Endothelial cell (in vitro differentiated cells): Measurements from ENCODE around the gene WSCD2. TPM values are rescaled to one million over a fixed set of nuclear protein-coding genes. Genes with fewer than 3 reads are reported as not detected.

Source experiments
- DNase-seq: peaks from one replicate; pipeline ENCODE4 v3.0.0; 2021; ENCODE audit warnings: low spot score
- H3K27ac Mint-ChIP-seq: one replicate; pipeline ENCODE4 v1.8.0; 2021; ENCODE audit warnings: mixed read lengths, inconsistent platforms; ENCODE audit not compliant: unreplicated experiment
- H3K27me3 Mint-ChIP-seq: one replicate; pipeline ENCODE4 v1.8.0; 2021; ENCODE audit warnings: mild to moderate bottlenecking, moderate library complexity, mixed read lengths, inconsistent platforms; ENCODE audit not compliant: unreplicated experiment
- H3K36me3 Mint-ChIP-seq: one replicate; pipeline ENCODE4 v1.8.0; 2021; ENCODE audit warnings: mild to moderate bottlenecking, low read depth, mixed read lengths, inconsistent platforms; ENCODE audit not compliant: unreplicated experiment
- H3K4me1 Mint-ChIP-seq: one replicate; pipeline ENCODE4 v1.8.0; 2021; ENCODE audit warnings: mild to moderate bottlenecking, mixed read lengths, inconsistent platforms; ENCODE audit not compliant: unreplicated experiment
- H3K4me3 Mint-ChIP-seq: one replicate; pipeline ENCODE4 v1.8.0; 2021; ENCODE audit warnings: mild to moderate bottlenecking, mixed read lengths, inconsistent platforms; ENCODE audit not compliant: unreplicated experiment
- H3K9me3 Mint-ChIP-seq: one replicate; pipeline ENCODE4 v1.8.0; 2021; ENCODE audit warnings: mixed read lengths, inconsistent platforms; ENCODE audit not compliant: unreplicated experiment
- CTCF ChIP-seq: fragments of 200-600 bp; sonication (generic); IDR thresholded peaks from one replicate; pipeline ENCODE4 v1.5.0; 2021; ENCODE audit warnings: antibody characterized with exemption; ENCODE audit not compliant: unreplicated experiment
- total RNA-seq: library from RNA; stranded (reverse); fragmentation: NEBNext Ultra II Directional; extraction: Animal tissue kit (Norgen Biotek cat#: 25700); gene quantifications from one replicate; pipeline ENCODE4 v1.2.1, GENCODE V29; 2021; ENCODE audit not compliant: unreplicated experiment

Gene WSCD2
- total RNA-seq, 1 donor from 2014 or later = not detected

GRCh38 chr12:108170164-108170563 lies 41.1 kb downstream of the WSCD2 start:
- Mint-ChIP-seq H3K4me1 (no peaks in the 10 kb centered on the region), H3K27me3 (peaks cover 7% of the 10 kb centered on the region), H3K4me3 (no peak overlapping the region), H3K27ac (no peak overlapping the region), H3K9me3 (no peaks in the 10 kb centered on the region), H3K36me3 (no peaks in the 10 kb centered on the region)
- no peak for TF ChIP-seq CTCF
- no peak for DNase-seq

GRCh38 chr12:108172033-108172432 lies 42.9 kb downstream of the WSCD2 start:
- Mint-ChIP-seq H3K27ac (no peak overlapping the region), H3K4me1 (no peaks in the 10 kb centered on the region), H3K36me3 (no peaks in the 10 kb centered on the region), H3K27me3 (peaks cover 8% of the 10 kb centered on the region), H3K4me3 (no peak overlapping the region), H3K9me3 (no peaks in the 10 kb centered on the region)
- no peak for TF ChIP-seq CTCF
- DNase-seq = no peak

- Mint-ChIP-seq H3K4me1 (no peaks in the 10 kb centered on the region), H3K9me3 (no peaks in the 10 kb centered on the region), H3K36me3 (no peaks in the 10 kb centered on the region), H3K27me3 (peaks cover 8% of the 10 kb centered on the region), H3K4me3 (no peak overlapping the region), H3K27ac (no peak overlapping the region)
- DNase-seq = no peak
- no peak for TF ChIP-seq CTCF
Observed at GRCh38 chr12:108173160-108173559, 44.1 kb downstream of the WSCD2 start.

- no peaks in the 10 kb centered on the region for H3K4me1 Mint-ChIP-seq
- no peak for DNase-seq
- no peaks in the 10 kb centered on the region for H3K36me3 Mint-ChIP-seq
- no peak for TF ChIP-seq CTCF
- no peak overlapping the region for H3K4me3 Mint-ChIP-seq
- H3K27ac Mint-ChIP-seq = no peak overlapping the region
- H3K27me3 Mint-ChIP-seq = peaks cover 2% of the 10 kb centered on the region
- no peaks in the 10 kb centered on the region for H3K9me3 Mint-ChIP-seq
Observed at GRCh38 chr12:108173892-108174291, 44.8 kb downstream of the WSCD2 start.

GRCh38 chr12:108174641-108175040 lies 45.6 kb downstream of the WSCD2 start:
- Mint-ChIP-seq H3K4me1 (no peaks in the 10 kb centered on the region), H3K9me3 (no peaks in the 10 kb centered on the region), H3K4me3 (no peak overlapping the region), H3K36me3 (no peaks in the 10 kb centered on the region), H3K27ac (no peak overlapping the region), H3K27me3 (peaks cover 1% of the 10 kb centered on the region)
- no peak for DNase-seq
- no peak for TF ChIP-seq CTCF
